Nephron progenitor cell (in vitro differentiated cells): Measurements from ENCODE around the gene IFNL3.
"Not testable (repeated sequence)": the region's sequence is repeated elsewhere in the genome, so short reads cannot be mapped to it uniquely, and the experiment has no call there.

ENCODE experiments used
- DNase-seq: peaks from one replicate; pipeline ENCODE4 v3.0.0; 2021
- H3K27ac Mint-ChIP-seq: 2 replicates; pipeline ENCODE4 v1.8.0; 2021; ENCODE audit warnings: mild to moderate bottlenecking, moderate library complexity, mixed read lengths
- H3K27me3 Mint-ChIP-seq: 2 replicates; pipeline ENCODE4 v1.8.0; 2021; ENCODE audit warnings: mild to moderate bottlenecking, low read depth, mixed read lengths; ENCODE audit not compliant: poor library complexity
- H3K36me3 Mint-ChIP-seq: 2 replicates; pipeline ENCODE4 v1.8.0; 2021; ENCODE audit warnings: low read depth, mixed read lengths
- H3K4me1 Mint-ChIP-seq: 2 replicates; pipeline ENCODE4 v1.8.0; 2021; ENCODE audit warnings: mixed read lengths
- H3K4me3 Mint-ChIP-seq: 2 replicates; pipeline ENCODE4 v1.8.0; 2021; ENCODE audit warnings: mild to moderate bottlenecking, moderate library complexity, mixed read lengths
- H3K9me3 Mint-ChIP-seq: 2 replicates; pipeline ENCODE4 v1.8.0; 2021; ENCODE audit warnings: mild to moderate bottlenecking, moderate library complexity, mixed read lengths
- CTCF ChIP-seq: fragments of 200-600 bp; sonication (generic); IDR thresholded peaks from 2 replicates; pipeline ENCODE4 v1.5.0; 2021; ENCODE audit warnings: antibody characterized with exemption

The IFNL3 gene

GRCh38 chr19:39230096-39230764 lies 14.6 kb downstream of the IFNL3 start:
- no peak for DNase-seq
- H3K27ac Mint-ChIP-seq, result no peak overlapping the region
- H3K36me3 Mint-ChIP-seq, result no peaks in the 10 kb centered on the region
- no peak for TF ChIP-seq CTCF
- H3K4me1 Mint-ChIP-seq, result no peaks in the 10 kb centered on the region
- H3K4me3 Mint-ChIP-seq, result no peak overlapping the region
- H3K9me3 Mint-ChIP-seq, result no peaks in the 10 kb centered on the region
- peaks cover 93% of the 10 kb centered on the region for H3K27me3 Mint-ChIP-seq

- H3K4me3 Mint-ChIP-seq, result no peak overlapping the region
- H3K4me1 Mint-ChIP-seq, result no peaks in the 10 kb centered on the region
- no peaks in the 10 kb centered on the region for H3K9me3 Mint-ChIP-seq
- peaks cover 79% of the 10 kb centered on the region for H3K27me3 Mint-ChIP-seq
- no peak for DNase-seq
- TF ChIP-seq CTCF, result no peak
- no peaks in the 10 kb centered on the region for H3K36me3 Mint-ChIP-seq
- no peak overlapping the region for H3K27ac Mint-ChIP-seq
Measured at GRCh38 chr19:39224910-39225309, 19.9 kb downstream of the IFNL3 start.

- DNase-seq, result peak; percentile 71
- H3K4me3 Mint-ChIP-seq, result no peak overlapping the region
- H3K4me1 Mint-ChIP-seq, result no peaks in the 10 kb centered on the region
- no peak for TF ChIP-seq CTCF
- H3K27me3 Mint-ChIP-seq, result peaks cover 77% of the 10 kb centered on the region
- H3K9me3 Mint-ChIP-seq, result no peaks in the 10 kb centered on the region
- H3K27ac Mint-ChIP-seq, result no peak overlapping the region
- no peaks in the 10 kb centered on the region for H3K36me3 Mint-ChIP-seq
Measured at GRCh38 chr19:39223703-39224279, 21.0 kb downstream of the IFNL3 start.

GRCh38 chr19:39219108-39219507 lies 25.7 kb downstream of the IFNL3 start:
- not testable (repeated sequence) for H3K4me1 Mint-ChIP-seq, DNase-seq, H3K27ac Mint-ChIP-seq, H3K4me3 Mint-ChIP-seq, H3K36me3 Mint-ChIP-seq
- H3K27me3 Mint-ChIP-seq, result peaks cover 65% of the 10 kb centered on the region
- peaks cover 20% of the 10 kb centered on the region for H3K9me3 Mint-ChIP-seq

GRCh38 chr19:39218230-39219007 lies 26.4 kb downstream of the IFNL3 start:
- H3K36me3 Mint-ChIP-seq, result peaks cover 4% of the 10 kb centered on the region
- H3K4me1 Mint-ChIP-seq, result no peaks in the 10 kb centered on the region
- no peak overlapping the region for H3K4me3 Mint-ChIP-seq
- H3K27me3 Mint-ChIP-seq, result peaks cover 70% of the 10 kb centered on the region
- no peak for TF ChIP-seq CTCF
- no peak overlapping the region for H3K27ac Mint-ChIP-seq
- H3K9me3 Mint-ChIP-seq, result peaks cover 20% of the 10 kb centered on the region
- no peak for DNase-seq

- TF ChIP-seq CTCF, result no peak
- Mint-ChIP-seq H3K4me1 (no peaks in the 10 kb centered on the region), H3K9me3 (peaks cover 20% of the 10 kb centered on the region), H3K36me3 (peaks cover 4% of the 10 kb centered on the region), H3K27ac (no peak overlapping the region), H3K27me3 (peaks cover 76% of the 10 kb centered on the region), H3K4me3 (no peak overlapping the region)
- no peak for DNase-seq
Measured at GRCh38 chr19:39217094-39217493, 27.7 kb downstream of the IFNL3 start.

- H3K9me3 Mint-ChIP-seq, result peaks cover 20% of the 10 kb centered on the region
- H3K4me1 Mint-ChIP-seq, H3K36me3 Mint-ChIP-seq, DNase-seq, H3K27ac Mint-ChIP-seq, H3K4me3 Mint-ChIP-seq: not testable (repeated sequence)
- peaks cover 69% of the 10 kb centered on the region for H3K27me3 Mint-ChIP-seq
Measured at GRCh38 chr19:39215323-39215722, 29.5 kb downstream of the IFNL3 start.
